MG63 (cell line): ENCODE results near the gene GPR45. TPM values are rescaled to one million over a fixed set of nuclear protein-coding genes. Genes with fewer than 3 reads are reported as not detected.
A peak's percentile ranks its signal among the peaks of the same experiment; 100 is the strongest.

Experiments used
- DNase-seq: peaks from one replicate; pipeline ENCODE4 v3.0.0-alpha.2; 2020
- H3K27me3 ChIP-seq: fragments of 250-450 bp; sonication (Bioruptor Pico); 2 replicates; pipeline ENCODE4 v1.5.1; 2020; ENCODE audit warnings: mild to moderate bottlenecking, moderate library complexity
- H3K36me3 ChIP-seq: fragments of 250-450 bp; sonication (Bioruptor Pico); 2 replicates; pipeline ENCODE4 v1.5.1; 2020; ENCODE audit warnings: mild to moderate bottlenecking, moderate library complexity
- H3K4me3 ChIP-seq: fragments of 250-450 bp; sonication (Bioruptor Pico); 2 replicates; pipeline ENCODE4 v1.5.1; 2020; ENCODE audit warnings: mild to moderate bottlenecking, moderate library complexity
- H3K9me3 ChIP-seq: fragments of 250-450 bp; sonication (Bioruptor Pico); 2 replicates; pipeline ENCODE4 v1.5.1; 2020; ENCODE audit warnings: mild to moderate bottlenecking, moderate library complexity
- total RNA-seq: library from RNA; depleted of rRNA; stranded (reverse); fragments of >200 nt; shearing (Covaris generic); gene quantifications from 2 replicates; pipeline ENCODE4 v1.2.3, GENCODE V29; 2014; ENCODE audit warnings: low replicate concordance; rRNA removed

The GPR45 gene
- total RNA-seq, 1 experiment from 2014 or later: not detected

DNA sequence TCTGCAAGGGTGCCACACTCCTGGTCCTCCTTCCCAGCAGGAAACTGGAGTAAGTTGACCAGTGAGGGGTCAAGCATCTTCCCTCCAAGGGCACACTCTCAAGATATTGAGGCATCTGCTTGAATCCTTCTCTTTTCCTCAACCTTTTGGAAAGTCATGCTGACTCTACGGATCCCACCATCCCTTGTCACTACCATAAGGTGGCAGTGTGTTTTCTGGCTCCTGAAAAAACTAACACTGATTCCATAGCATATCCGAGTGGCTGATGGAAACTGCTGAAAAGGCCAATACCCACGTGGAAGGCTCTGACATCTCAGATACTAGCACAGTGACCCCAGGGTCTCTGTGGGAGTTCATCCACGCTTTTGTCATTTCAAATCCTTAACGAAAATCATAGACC, 37.1 kb downstream of the GPR45 start:
- Histone ChIP-seq H3K9me3 (no peaks in the 10 kb centered on the region), H3K36me3 (peaks cover 17% of the 10 kb centered on the region), H3K27me3 (no peaks in the 10 kb centered on the region), H3K4me3 (no peak overlapping the region)
- no peak for DNase-seq

DNA sequence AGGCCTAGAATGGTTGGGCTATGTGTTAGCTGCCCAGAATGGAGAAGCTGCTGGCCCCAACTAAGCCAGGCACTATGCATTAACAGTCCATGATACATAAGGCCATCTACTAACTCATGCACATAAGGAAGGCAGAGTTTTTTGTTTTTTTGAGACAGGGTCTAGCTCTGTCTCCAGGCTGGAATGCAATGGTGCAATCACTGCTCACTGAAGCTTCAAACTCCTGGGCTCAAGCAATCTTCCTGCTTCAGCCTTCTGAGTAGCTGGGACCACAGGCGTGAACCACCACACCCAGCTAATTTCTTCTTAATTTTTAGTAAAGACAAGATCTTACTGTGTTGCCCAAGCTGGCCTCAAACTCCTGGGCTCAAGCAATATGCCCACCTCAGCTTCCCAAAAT, 37.6 kb downstream of the GPR45 start:
- no peaks in the 10 kb centered on the region for H3K9me3 ChIP-seq
- no peaks in the 10 kb centered on the region for H3K27me3 ChIP-seq
- H3K36me3 ChIP-seq: peaks cover 15% of the 10 kb centered on the region
- H3K4me3 ChIP-seq: no peak overlapping the region
- DNase-seq: no peak

- peaks cover 14% of the 10 kb centered on the region for H3K36me3 ChIP-seq
- no peaks in the 10 kb centered on the region for H3K9me3 ChIP-seq
- DNase-seq: no peak
- H3K4me3 ChIP-seq: no peak overlapping the region
- H3K27me3 ChIP-seq: no peaks in the 10 kb centered on the region
These were observed 38.7 kb downstream of the GPR45 start for GRCh38 chr2:105280281-105280680.

- no peak for DNase-seq
- H3K27me3 ChIP-seq: no peaks in the 10 kb centered on the region
- no peaks in the 10 kb centered on the region for H3K9me3 ChIP-seq
- peaks cover 4% of the 10 kb centered on the region for H3K36me3 ChIP-seq
- no peak overlapping the region for H3K4me3 ChIP-seq
These were observed 42.0 kb downstream of the GPR45 start for GRCh38 chr2:105283532-105283931.

DNA sequence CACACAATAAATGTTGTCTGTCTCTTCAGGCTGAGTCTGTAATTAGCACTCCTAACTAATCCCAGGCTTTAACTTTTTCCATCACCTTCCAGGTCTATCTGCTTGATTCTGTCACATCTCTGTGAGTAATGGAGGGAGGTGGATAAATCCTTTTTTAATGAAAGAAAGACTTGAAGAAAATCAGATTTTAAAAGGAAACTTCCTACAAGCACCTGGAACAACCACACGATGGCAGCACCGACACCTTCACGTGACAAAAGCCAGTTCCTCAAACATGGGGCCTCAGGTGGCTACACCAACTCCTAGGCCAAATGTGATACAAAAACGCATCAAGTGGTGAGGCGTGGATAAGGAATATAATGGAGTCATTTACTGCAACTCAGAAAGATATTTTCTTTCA, 46.1 kb downstream of the GPR45 start:
- H3K27me3 ChIP-seq: no peaks in the 10 kb centered on the region
- H3K9me3 ChIP-seq: no peaks in the 10 kb centered on the region
- peaks cover 6% of the 10 kb centered on the region for H3K36me3 ChIP-seq
- peak; percentile 5 for DNase-seq
- H3K4me3 ChIP-seq: no peak overlapping the region

- H3K9me3 ChIP-seq: no peaks in the 10 kb centered on the region
- no peak overlapping the region for H3K4me3 ChIP-seq
- H3K27me3 ChIP-seq: no peaks in the 10 kb centered on the region
- H3K36me3 ChIP-seq: peaks cover 8% of the 10 kb centered on the region
- DNase-seq: no peak
These were observed 46.6 kb downstream of the GPR45 start for GRCh38 chr2:105288133-105288532.

GRCh38 chr2:105290981-105291660, 49.6 kb downstream of the GPR45 start:
- no peaks in the 10 kb centered on the region for H3K9me3 ChIP-seq
- no peaks in the 10 kb centered on the region for H3K27me3 ChIP-seq
- H3K36me3 ChIP-seq: peaks cover 21% of the 10 kb centered on the region
- DNase-seq: no peak
- no peak overlapping the region for H3K4me3 ChIP-seq

DNA sequence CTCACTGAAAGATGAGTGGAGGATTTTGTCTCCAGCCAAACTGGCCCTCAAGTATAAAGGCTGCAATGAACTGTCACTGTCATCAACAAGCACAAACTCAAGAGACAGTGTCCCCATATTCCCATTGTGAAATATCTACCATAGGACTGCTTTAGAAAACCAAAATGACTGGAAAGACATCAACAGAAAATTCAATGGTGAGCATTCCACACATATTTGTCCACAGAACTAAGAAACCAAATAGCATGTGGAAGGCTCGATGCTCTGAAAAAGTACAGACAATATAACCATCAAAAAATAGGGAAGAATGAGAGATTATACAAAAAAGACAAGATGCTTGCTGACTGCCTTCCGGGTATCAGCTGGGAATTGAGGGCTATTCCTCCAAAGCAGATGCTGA, 50.4 kb downstream of the GPR45 start:
- Histone ChIP-seq H3K36me3 (peaks cover 25% of the 10 kb centered on the region), H3K9me3 (no peaks in the 10 kb centered on the region), H3K27me3 (no peaks in the 10 kb centered on the region), H3K4me3 (no peak overlapping the region)
- no peak for DNase-seq

Other genes starting within 250 kb of the GPR45 start
- 41.3 and 55.5 TPM in 2 replicates for gene MRPS9, start 203.7 kb upstream of the GPR45 start, total RNA-seq
- 15.7 and 17.2 TPM in 2 replicates for gene TGFBRAP1, start 88.0 kb downstream of the GPR45 start, total RNA-seq
- gene C2orf49, start 95.8 kb downstream of the GPR45 start, total RNA-seq: 12.2 and 16.7 TPM in 2 replicates
- gene FHL2, start 157.3 kb downstream of the GPR45 start, total RNA-seq: 166 and 245 TPM in 2 replicates